Measurements from ENCODE around the gene SYT9.
"Not testable (repeated sequence)": the region's sequence is repeated elsewhere in the genome, so short reads cannot be mapped to it uniquely, and the experiment has no call there.

Gene SYT9

DNA sequence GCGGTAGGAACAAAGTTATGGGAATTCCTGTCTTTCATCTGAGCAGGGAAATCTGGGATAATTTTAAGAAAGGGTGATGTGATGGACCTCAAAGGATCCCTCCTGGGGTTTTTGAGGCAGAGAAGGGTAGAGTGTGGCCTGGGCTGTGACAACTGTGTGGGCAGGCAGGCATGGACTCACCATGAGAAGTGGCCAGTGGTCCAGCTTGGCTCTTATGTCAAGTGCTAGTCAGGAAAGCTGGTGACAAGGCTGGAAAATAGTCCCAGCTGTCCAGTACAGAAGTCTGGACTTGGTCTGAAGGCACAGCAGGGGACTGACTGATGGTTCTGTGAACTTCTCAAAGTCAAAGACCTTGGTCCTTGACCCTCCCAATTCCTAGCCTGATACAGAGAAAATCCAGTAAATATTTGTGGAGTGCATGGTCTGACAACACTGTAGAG, 263.8 kb downstream of the SYT9 start:
- Histone ChIP-seq H3K27me3 (ENCODE audit: control insufficient read depth in 1 of 2, insufficient read depth in 2 of 2, low read length in 2 of 2) (no peaks in the 10 kb centered on the region), H3K4me1 (ENCODE audit: control insufficient read depth, insufficient read depth, low read length) (peaks cover 14% of the 10 kb centered on the region)

GRCh38 chr11:7516475-7516874, 264.8 kb downstream of the SYT9 start:
- Histone ChIP-seq H3K4me1 (ENCODE audit: control insufficient read depth, insufficient read depth, low read length) (peaks cover 14% of the 10 kb centered on the region), H3K9me3 (ENCODE audit: control insufficient read depth in 2 of 2, low read length in 2 of 2) (no peaks in the 10 kb centered on the region), H3K27me3 (ENCODE audit: control insufficient read depth in 1 of 2, insufficient read depth in 2 of 2, low read length in 2 of 2) (no peaks in the 10 kb centered on the region), H3K4me3 (ENCODE audit: low read length in 2 of 2) (no peak overlapping the region), H3K36me3 (ENCODE audit: control insufficient read depth in 2 of 2, insufficient read depth in 2 of 2, low read length in 2 of 2) (no peaks in the 10 kb centered on the region), H3K9ac (ENCODE audit: low read length in 2 of 2) (no peak overlapping the region), H3K27ac (ENCODE audit: low read length) (no peak overlapping the region)

More for the DNA sequence above, 263.8 kb downstream of the SYT9 start:
- Histone ChIP-seq H3K9me3 (ENCODE audit: control insufficient read depth in 2 of 2, low read length in 2 of 2) (no peaks in the 10 kb centered on the region), H3K9ac (ENCODE audit: low read length in 2 of 2) (no peak overlapping the region), H3K27ac (ENCODE audit: low read length) (no peak overlapping the region), H3K36me3 (ENCODE audit: control insufficient read depth in 2 of 2, insufficient read depth in 2 of 2, low read length in 2 of 2) (no peaks in the 10 kb centered on the region), H3K4me3 (ENCODE audit: low read length in 2 of 2) (no peak overlapping the region)

GRCh38 chr11:7517743-7518142, 266.0 kb downstream of the SYT9 start:
- not testable (repeated sequence) for H3K9me3 ChIP-seq (ENCODE audit: control insufficient read depth in 2 of 2, low read length in 2 of 2); H3K27me3 ChIP-seq (ENCODE audit: control insufficient read depth in 1 of 2, insufficient read depth in 2 of 2, low read length in 2 of 2); H3K27ac ChIP-seq (ENCODE audit: low read length); H3K9ac ChIP-seq (ENCODE audit: low read length in 2 of 2); H3K36me3 ChIP-seq (ENCODE audit: control insufficient read depth in 2 of 2, insufficient read depth in 2 of 2, low read length in 2 of 2); H3K4me3 ChIP-seq (ENCODE audit: low read length in 2 of 2)
- H3K4me1 ChIP-seq (ENCODE audit: control insufficient read depth, insufficient read depth, low read length), result peaks cover 12% of the 10 kb centered on the region
